ENCODE measurements around the gene CEP120.
"Not testable (repeated sequence)": the region's sequence is repeated elsewhere in the genome, so short reads cannot be mapped to it uniquely, and the experiment has no call there.

The CEP120 gene

DNA sequence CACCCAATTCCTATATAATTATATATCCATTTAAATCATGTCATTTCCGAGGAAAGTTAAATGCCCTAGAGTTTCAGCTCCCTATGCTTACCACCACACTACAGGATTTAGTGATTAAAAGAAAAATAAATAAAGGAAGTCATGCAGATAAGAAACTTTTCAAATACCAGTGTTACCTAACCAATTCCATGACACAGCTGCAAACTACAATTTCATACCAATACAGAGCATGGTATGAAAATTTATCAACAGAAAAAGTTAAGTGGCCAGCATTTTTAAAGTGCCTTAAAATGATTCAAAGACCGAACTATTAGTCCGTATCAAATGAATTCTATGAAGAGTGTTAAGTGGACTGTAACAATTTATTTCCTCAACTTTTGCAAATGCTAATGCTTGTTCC is 35.9 kb downstream of the CEP120 start:
- no peak for DNase-seq (ENCODE audit: low spot score)

- DNase-seq (ENCODE audit: low spot score): no peak
Measured at GRCh38 chr5:123382252-123382651, 41.0 kb downstream of the CEP120 start.

GRCh38 chr5:123371575-123372179 is 51.5 kb downstream of the CEP120 start:
- DNase-seq (ENCODE audit: low spot score): peak; percentile 30

DNA sequence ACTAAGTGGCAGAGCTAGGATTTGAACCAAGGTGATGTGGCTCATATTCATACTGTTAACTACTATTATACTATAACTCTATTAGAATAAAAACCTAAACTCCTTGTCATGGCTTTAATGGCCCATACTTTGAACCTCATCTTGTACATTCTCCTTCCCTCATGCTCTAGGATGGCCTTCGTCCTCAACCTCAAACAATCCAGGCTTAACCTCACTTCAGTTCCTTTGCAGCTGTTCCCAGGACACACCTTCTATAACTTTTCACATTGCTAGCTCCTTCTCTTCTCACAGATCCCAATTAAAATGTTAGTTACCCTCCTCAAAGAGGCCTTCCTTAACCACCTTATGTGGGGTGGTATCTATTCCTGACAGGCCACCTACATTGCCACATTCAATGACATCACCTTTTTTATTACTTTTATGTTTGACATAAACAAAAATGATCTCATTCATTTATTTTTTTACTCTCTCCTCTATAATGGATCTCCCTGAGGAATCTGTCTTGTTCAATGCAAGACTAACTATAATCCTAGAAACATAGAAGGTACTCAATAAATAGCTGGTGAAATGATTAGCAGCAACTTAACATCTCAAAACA is 53.7 kb downstream of the CEP120 start:
- no peak for DNase-seq (ENCODE audit: low spot score)

DNA sequence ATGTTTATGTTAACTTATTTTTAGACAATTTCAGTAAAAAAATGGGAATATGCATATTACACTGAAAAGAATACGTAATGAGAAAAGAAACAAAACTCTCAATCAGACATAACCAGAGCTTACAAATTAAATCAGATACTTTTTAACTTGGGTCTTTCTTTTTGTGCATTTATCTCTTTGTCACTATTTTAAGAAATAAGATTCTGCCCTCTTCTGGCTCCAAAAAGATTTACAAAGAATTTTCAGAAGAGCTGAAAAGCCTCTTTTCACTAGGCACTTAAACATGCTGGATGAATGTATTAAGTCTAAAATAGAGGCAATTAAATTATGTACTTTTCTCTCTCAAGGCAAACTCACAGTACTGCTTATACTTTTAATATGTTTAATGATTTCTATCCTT is 55.5 kb downstream of the CEP120 start:
- DNase-seq (ENCODE audit: low spot score): no peak

GRCh38 chr5:123365156-123365555 is 58.0 kb downstream of the CEP120 start:
- DNase-seq (ENCODE audit: low spot score): no peak

DNA sequence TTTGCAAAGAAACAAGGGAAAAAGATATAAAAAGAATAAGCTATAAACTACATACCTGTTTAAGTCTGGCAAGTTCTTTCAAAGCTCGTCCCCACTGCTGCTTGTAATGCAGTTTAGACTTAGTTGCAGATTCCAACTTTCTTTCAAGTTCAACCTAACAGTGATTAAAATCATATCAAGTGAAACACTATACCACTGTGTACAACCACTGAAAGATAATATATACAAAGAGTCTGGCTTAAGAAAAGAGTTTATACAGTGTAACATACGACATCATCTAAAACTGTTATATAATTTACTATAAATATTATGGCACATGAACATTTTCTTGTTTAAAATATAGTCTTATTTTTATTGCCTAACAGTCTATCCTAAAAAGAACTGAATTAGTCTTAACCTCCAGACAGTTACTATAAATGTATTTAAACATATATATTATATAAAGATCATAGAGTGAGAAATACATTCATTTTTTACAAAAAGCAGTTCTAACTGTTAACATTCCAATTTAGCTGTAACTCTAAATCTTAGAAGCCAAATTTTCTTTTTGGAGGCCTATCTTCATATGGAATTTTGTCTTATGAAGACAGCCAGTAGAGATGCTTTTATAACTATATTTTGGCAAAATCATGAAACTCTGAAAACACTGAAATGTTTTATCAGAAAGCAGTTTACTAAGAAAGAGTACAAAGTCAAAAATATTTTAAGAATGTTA is 58.6 kb downstream of the CEP120 start:
- no peak for DNase-seq (ENCODE audit: low spot score)

GRCh38 chr5:123360910-123361309 is 62.3 kb downstream of the CEP120 start:
- DNase-seq (ENCODE audit: low spot score): no peak

DNA sequence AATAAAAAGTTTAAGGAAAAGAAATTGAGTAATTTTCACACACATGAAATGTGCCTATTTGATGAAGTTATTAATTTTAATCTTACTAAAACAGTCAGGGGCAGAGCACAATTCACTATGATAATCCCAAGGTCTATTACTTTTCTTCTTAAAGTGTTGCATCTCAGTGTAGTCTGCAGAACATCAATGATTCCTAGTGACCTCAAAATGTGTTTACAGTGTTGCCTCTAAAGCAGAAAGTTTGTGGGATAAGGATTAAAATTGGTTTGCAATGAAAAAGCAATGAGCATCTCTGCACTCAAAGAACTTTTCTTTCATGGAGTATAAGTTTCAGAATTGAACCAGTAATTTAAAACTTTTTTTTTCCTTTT is 63.0 kb downstream of the CEP120 start:
- no peak for DNase-seq (ENCODE audit: low spot score)

GRCh38 chr5:123359454-123360200 is 63.6 kb downstream of the CEP120 start:
- DNase-seq (ENCODE audit: low spot score): no peak

- no peak for DNase-seq (ENCODE audit: low spot score)
Measured at GRCh38 chr5:123358751-123359150, 64.5 kb downstream of the CEP120 start.

DNA sequence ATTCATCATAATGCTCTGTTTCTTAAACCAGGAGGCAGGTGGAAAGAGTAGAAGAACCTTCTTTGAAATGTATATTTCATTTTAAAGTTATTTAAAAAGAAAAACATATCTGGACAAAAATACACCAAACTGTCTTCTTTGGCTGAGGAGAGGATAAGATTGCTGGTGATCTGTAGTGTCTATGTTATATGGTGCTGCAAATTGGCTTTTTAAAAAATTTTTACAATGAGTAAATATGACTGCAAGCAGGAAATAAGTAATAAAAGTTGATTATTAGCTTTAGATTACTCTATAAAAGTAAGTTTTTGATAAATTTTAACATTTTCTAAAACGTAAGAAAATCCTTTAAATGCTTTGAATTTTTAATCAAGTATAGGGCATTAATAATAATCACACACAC is 64.9 kb downstream of the CEP120 start:
- DNase-seq (ENCODE audit: low spot score): no peak

GRCh38 chr5:123351820-123352219 is 71.4 kb downstream of the CEP120 start:
- no peak for DNase-seq (ENCODE audit: low spot score)

DNA sequence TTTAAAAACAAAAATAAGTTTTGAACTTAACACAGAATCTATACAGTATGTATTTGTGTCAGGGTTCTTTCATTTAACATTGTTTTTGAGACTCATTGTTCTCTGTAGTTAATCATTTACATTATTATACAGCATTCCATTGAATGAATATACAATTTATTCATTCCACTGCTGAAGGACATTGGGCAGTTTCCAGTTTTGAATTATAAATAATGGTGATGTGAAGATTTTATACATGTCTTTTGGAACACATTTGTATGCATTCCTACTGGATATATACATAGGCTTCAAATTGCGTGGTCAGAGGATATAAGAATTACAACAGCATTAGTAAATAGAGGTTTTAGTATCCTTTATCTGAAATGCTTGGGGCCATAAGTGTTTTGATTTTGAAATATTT is 72.0 kb downstream of the CEP120 start:
- no peak for DNase-seq (ENCODE audit: low spot score)

DNA sequence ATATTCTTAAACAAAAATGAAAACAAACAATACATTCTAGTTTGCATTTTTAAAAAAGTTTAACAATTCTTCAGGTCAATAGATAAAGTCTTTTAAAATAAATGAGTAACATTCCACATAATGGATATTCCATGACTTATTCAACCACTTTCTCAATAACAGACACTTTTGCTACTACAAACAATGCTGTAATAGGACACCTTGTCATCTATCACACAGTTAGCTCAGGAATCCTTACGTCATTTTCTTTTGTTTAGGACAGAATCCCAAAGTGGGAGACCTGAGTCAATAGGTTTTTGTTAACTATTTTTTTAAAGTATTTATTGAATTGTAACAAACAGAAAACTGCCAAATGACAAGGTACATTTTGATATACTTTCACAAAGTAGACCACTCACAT is 72.5 kb downstream of the CEP120 start:
- no peak for DNase-seq (ENCODE audit: low spot score)

DNA sequence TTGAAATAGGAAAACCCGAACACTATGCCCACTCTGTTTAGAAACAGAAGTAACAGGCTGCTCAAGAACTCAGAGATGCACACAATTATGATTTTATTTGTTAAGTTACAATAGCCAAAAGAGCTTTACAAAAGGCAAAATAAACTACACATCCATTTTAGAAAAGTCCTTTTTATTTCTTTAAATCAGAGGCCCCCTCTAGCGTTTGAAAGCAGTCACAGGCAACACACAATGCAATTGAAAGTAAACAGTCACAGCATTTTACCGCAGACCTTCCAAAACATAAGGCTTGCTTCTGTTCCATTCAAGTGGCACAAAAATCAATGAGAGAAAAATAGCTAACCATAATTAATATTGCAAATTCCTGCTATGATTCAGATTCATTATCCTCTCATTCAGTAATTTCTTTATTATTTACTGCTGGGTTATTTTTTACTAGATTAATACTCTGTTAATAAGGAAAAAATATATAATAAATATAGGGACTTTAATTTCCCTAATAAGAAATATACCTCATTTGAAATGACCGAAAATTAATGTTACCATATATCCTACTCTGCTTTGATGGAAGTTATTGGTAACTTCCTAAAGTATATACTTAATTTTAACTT is 78.3 kb downstream of the CEP120 start:
- DNase-seq (ENCODE audit: low spot score): no peak

DNA sequence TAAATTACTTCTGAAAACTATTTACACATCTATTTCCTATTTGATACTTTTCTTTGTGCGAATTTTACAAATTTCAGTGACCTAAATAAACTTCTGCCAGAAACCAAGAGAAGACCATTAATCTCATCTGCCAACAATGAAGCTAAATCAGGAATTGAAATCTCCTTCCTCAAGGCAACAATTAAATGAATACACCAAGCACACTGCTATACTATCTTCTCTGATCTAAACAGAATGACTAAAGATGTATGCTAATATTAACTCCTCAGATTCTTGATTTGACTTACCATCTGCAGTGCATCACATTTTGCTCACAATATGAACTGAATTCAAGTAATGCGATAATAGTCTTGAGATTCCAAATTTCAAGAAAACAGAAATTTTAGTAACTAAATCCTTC is 82.3 kb downstream of the CEP120 start:
- DNase-seq (ENCODE audit: low spot score): no peak

- not testable (repeated sequence) for DNase-seq (ENCODE audit: low spot score)
Measured at GRCh38 chr5:123308377-123308776, 114.8 kb downstream of the CEP120 start.

DNA sequence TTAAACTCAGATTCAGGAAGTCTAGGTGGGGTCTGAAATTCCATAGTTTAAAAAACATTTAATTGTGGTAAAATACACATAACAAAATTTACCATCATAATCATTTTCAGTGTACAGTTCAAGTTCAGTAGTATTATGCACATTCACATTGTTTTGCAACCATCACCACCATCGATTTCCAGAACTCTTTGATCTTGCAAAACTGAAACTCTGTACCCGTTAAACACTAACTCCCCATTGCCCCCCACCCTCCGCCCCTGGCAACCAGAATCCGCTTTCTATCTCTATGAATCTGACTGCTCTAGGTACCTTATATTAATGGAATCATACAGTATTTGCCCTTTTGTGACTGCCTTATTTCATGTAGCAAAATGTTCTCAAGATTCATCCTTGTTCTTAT is 117.5 kb downstream of the CEP120 start:
- DNase-seq (ENCODE audit: low spot score): no peak

DNA sequence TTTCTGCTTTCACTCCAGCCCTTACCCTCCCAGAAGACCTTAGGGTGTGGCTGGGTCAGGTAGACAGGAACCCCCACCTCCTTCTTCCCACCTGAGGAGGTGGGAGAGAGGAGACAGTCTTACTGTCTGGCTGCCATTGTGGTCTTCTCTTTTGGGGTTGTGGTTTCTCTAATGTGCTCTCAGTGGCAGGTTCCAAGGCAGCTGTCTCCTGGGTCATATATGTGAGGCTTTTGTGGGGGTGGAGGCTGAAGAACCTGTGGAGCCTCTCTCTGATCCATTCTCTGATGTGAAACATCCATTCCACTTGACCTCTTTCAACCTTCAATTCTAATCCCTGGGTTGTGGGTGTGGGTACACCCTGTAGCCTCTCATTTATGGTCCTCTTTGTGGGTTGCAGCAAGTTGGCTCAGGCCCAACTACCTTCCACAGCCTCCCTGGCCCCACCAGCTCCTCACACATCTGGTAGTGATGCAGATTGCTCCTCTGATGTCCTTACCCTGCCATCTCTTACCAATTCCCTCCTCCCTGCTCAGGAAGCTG is 118.4 kb downstream of the CEP120 start:
- DNase-seq (ENCODE audit: low spot score): no peak

DNA sequence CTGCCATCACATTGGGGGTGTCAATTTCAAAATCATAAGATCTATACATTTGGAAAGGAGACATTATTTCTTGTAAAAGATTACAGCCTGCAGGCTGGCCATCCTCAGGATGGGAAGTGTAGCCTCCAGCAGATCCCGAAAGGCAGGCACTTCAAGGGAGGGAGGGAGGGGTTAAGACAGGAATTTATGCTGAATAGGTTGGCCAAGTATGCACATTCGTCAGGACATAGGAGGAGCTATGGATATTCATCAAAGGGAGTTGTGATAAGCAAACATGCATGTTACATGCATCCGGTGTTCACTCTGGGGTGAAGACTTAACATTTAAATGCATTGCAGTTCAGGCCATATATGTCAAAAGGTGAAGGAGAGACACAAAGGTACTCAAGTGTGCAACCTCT is 119.4 kb downstream of the CEP120 start:
- DNase-seq (ENCODE audit: low spot score): no peak

DNA sequence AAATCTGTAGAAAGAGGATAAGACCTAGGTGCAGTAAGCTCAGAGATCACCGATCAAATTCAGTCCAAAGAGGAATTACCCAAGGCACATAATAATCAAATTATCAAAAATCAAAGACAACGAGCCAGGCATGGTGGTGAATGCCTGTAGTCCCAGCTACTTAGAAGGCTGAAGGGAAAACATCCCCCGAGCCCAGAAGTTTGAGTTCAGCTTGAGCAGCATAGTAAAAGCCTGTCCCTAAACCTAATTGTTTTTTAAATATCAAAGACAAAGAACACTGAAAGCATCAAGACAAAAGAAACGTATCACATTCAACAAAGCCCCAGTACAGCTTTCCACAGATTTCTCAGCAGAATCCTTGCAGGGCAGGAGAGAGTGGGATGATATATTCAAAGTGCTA is 122.9 kb downstream of the CEP120 start:
- DNase-seq (ENCODE audit: low spot score): no peak

Measured in CD4-positive, alpha-beta T cell treated with Interleukin-15 for 4 hours (primary cell).